GM23338 (cell line): ENCODE measurements around the gene PRR12. TPM values are rescaled to one million over a fixed set of nuclear protein-coding genes. Genes with fewer than 3 reads are reported as not detected.

Experiments used
- ATAC-seq: fragments of 200-7000 bp; cut with Tn5 transposase; 3 replicates; pipeline ENCODE4 v1.9.1; 2020
- DNase-seq: peaks from one replicate; pipeline ENCODE4 v3.0.0-alpha.2; 2015; ENCODE audit warnings: low spot score
- H2AFZ ChIP-seq: fragments of 200-600 bp; sonication (generic); 2 replicates; pipeline ENCODE4 v1.8.0; 2016; ENCODE audit warnings: antibody characterized with exemption, mild to moderate bottlenecking, moderate library complexity
- H3F3A ChIP-seq: fragments of 200-600 bp; sonication (generic); replicated peaks from 2 replicates; pipeline ENCODE4 v1.8.0; 2017; ENCODE audit warnings: antibody characterized with exemption, mixed run types, low read depth
- H3K27ac ChIP-seq: fragments of 200-600 bp; sonication (generic); 2 replicates; pipeline ENCODE4 v1.6.1; 2016; ENCODE audit warnings: low read depth
- H3K27me3 ChIP-seq: fragments of 200-600 bp; sonication (generic); 2 replicates; pipeline ENCODE4 v1.8.0; 2016; ENCODE audit warnings: mild to moderate bottlenecking, mixed run types, moderate library complexity; ENCODE audit not compliant: insufficient read depth
- H3K36me3 ChIP-seq: fragments of 200-600 bp; sonication (generic); 2 replicates; pipeline ENCODE4 v1.8.0; 2016; ENCODE audit warnings: mild to moderate bottlenecking; ENCODE audit not compliant: insufficient read depth
- H3K4me1 ChIP-seq: fragments of 200-600 bp; sonication (generic); 2 replicates; pipeline ENCODE4 v1.8.0; 2016; ENCODE audit warnings: mild to moderate bottlenecking, moderate library complexity; ENCODE audit not compliant: insufficient read depth
- H3K4me2 ChIP-seq: fragments of 200-600 bp; sonication (generic); 2 replicates; pipeline ENCODE4 v1.7.1; 2017; ENCODE audit warnings: mixed run types
- H3K4me3 ChIP-seq: fragments of 200-600 bp; sonication (generic); 2 replicates; pipeline ENCODE4 v1.6.1; 2016; ENCODE audit warnings: mixed run types
- H3K79me2 ChIP-seq: fragments of 200-600 bp; sonication (generic); replicated peaks from 2 replicates; pipeline ENCODE4 v1.8.0; 2017; ENCODE audit warnings: mild to moderate bottlenecking; ENCODE audit not compliant: insufficient read depth
- H3K9me2 ChIP-seq: fragments of 200-600 bp; sonication (generic); 2 replicates; pipeline ENCODE4 v1.8.0; 2017; ENCODE audit not compliant: insufficient read depth
- H4K20me1 ChIP-seq: fragments of 200-600 bp; sonication (generic); replicated peaks from 2 replicates; pipeline ENCODE4 v1.8.0; 2017; ENCODE audit warnings: mild to moderate bottlenecking; ENCODE audit not compliant: insufficient read depth
- H3K27ac Mint-ChIP-seq: 2 replicates; pipeline ENCODE4 v1.8.0; 2020; ENCODE audit warnings: inconsistent platforms, mild to moderate bottlenecking, moderate library complexity, mixed read lengths
- H3K27me3 Mint-ChIP-seq: 3 replicates; pipeline ENCODE4 v1.8.0; 2022; ENCODE audit warnings: low read depth, mild to moderate bottlenecking, moderate library complexity, mixed read lengths, inconsistent platforms; ENCODE audit not compliant: insufficient read depth, poor library complexity
- H3K36me3 Mint-ChIP-seq: 3 replicates; pipeline ENCODE4 v1.8.0; 2021; ENCODE audit warnings: low read depth, mild to moderate bottlenecking, inconsistent platforms, moderate library complexity, mixed read lengths
- H3K4me1 Mint-ChIP-seq: 3 replicates; pipeline ENCODE4 v1.8.0; 2020; ENCODE audit warnings: mild to moderate bottlenecking, inconsistent platforms, mixed read lengths
- H3K4me3 Mint-ChIP-seq: 3 replicates; pipeline ENCODE4 v1.8.0; 2021; ENCODE audit warnings: moderate library complexity, mild to moderate bottlenecking, inconsistent platforms, mixed read lengths
- H3K9me3 Mint-ChIP-seq: 3 replicates; pipeline ENCODE4 v1.8.0; 2020; ENCODE audit warnings: moderate library complexity, mild to moderate bottlenecking, inconsistent platforms, mixed read lengths
- CREB1 ChIP-seq: fragments of 250-450 bp; sonication (Bioruptor Pico); IDR thresholded peaks from 2 replicates; pipeline ENCODE4 v1.5.0; 2020; ENCODE audit warnings: low read depth, mild to moderate bottlenecking, moderate library complexity
- CTCF ChIP-seq, 2 experiments: fragments of 200-600 bp in 1 of 2; sonication (generic) in 1 of 2; conservative IDR thresholded peaks; 2 replicates each; pipeline versions ENCODE4 v1.5.1 to v1.6.1; 2016 to 2017; ENCODE audit warnings: antibody characterized with exemption in 2 of 2, low read depth in 2 of 2, mild to moderate bottlenecking in 2 of 2, moderate library complexity in 1 of 2
- ETS1 ChIP-seq: IDR thresholded peaks from 2 replicates; pipeline ENCODE4 v1.6.1; 2016; ENCODE audit warnings: antibody characterized with exemption
- EZH2 ChIP-seq: fragments of 200-600 bp; sonication (generic); IDR thresholded peaks from one replicate; pipeline ENCODE4 v1.8.0; 2017; ENCODE audit warnings: antibody characterized with exemption, mild to moderate bottlenecking, low read depth; ENCODE audit not compliant: unreplicated experiment
- EZH2phosphoT487 ChIP-seq: fragments of 200-600 bp; sonication (generic); IDR thresholded peaks from one replicate; pipeline ENCODE4 v1.8.1; 2018; ENCODE audit warnings: antibody characterized with exemption; ENCODE audit not compliant: unreplicated experiment
- JUNB ChIP-seq: IDR thresholded peaks from one replicate; pipeline ENCODE4 v1.6.1; 2016; ENCODE audit warnings: antibody characterized with exemption; ENCODE audit not compliant: unreplicated experiment
- NANOG ChIP-seq: IDR thresholded peaks from 2 replicates; pipeline ENCODE4 v1.6.1; 2016; ENCODE audit warnings: antibody characterized with exemption, borderline replicate concordance
- POLR2AphosphoS5 ChIP-seq: IDR thresholded peaks from 2 replicates; pipeline ENCODE4 v1.6.1; 2016; ENCODE audit warnings: antibody characterized with exemption, low read depth
- REST ChIP-seq: IDR thresholded peaks from one replicate; pipeline ENCODE4 v1.6.1; 2018; ENCODE audit warnings: antibody characterized with exemption; ENCODE audit not compliant: unreplicated experiment
- STAT1 ChIP-seq: IDR thresholded peaks from one replicate; pipeline ENCODE4 v1.6.1; 2016; ENCODE audit warnings: antibody characterized with exemption; ENCODE audit not compliant: unreplicated experiment
- ZNF114 ChIP-seq: fragments of 250-450 bp; sonication (Bioruptor Pico); IDR thresholded peaks from 2 replicates; pipeline ENCODE4 v1.5.0; 2020; ENCODE audit warnings: mild to moderate bottlenecking, moderate library complexity
- ZNF331 ChIP-seq: fragments of 250-450 bp; sonication (Bioruptor Pico); IDR thresholded peaks from 2 replicates; pipeline ENCODE4 v1.5.0; 2020; ENCODE audit warnings: low read depth, mild to moderate bottlenecking, moderate library complexity
- ZNF462 ChIP-seq: fragments of 250-450 bp; sonication (Bioruptor Pico); IDR thresholded peaks from 2 replicates; pipeline ENCODE4 v1.5.0; 2020; ENCODE audit warnings: mild to moderate bottlenecking, moderate library complexity
- polyA plus RNA-seq: library from polyadenylated mRNA; unstranded; fragments of >200 nt; fragmentation: Nextera tagmentation; extraction: Ambion mirVana; gene quantifications from 2 replicates; pipeline ENCODE4 v1.2.1, GENCODE V29; 2016
- total RNA-seq: library from RNA; depleted of rRNA; stranded (reverse); fragments of >200 nt; shearing (Covaris generic); gene quantifications from 2 replicates; pipeline ENCODE4 v1.2.3, GENCODE V29; 2014

The PRR12 gene
- total and polyA plus RNA-seq, 2 experiments from 2014 or later, result 8.6 to 41.6 TPM

GRCh38 chr19:49654581-49654980 is 63.6 kb downstream of the PRR12 start:
- no peak for DNase-seq
- H3K27ac Mint-ChIP-seq, result no peak overlapping the region
- no peak overlapping the region for H3K4me3 Mint-ChIP-seq
- no peaks in the 10 kb centered on the region for H3K9me2 ChIP-seq
- H3K36me3 Mint-ChIP-seq, result peaks cover 69% of the 10 kb centered on the region
- H3K79me2 ChIP-seq, result no peaks in the 10 kb centered on the region
- peaks cover 11% of the 10 kb centered on the region for H3K27me3 Mint-ChIP-seq
- H3F3A ChIP-seq, result peaks cover 9% of the 10 kb centered on the region; the same call in 1 of the 2 replicates
- H3K4me1 Mint-ChIP-seq, result peaks cover 8% of the 10 kb centered on the region
- H3K4me3 ChIP-seq, result no peak overlapping the region
- no peaks in the 10 kb centered on the region; the same call in 1 of the 2 replicates for H4K20me1 ChIP-seq
- no peak overlapping the region for H3K27ac ChIP-seq
- H3K27me3 ChIP-seq, result no peaks in the 10 kb centered on the region
- H3K9me3 Mint-ChIP-seq, result peaks cover 7% of the 10 kb centered on the region; the same call in 2 of the 3 replicates
- TF ChIP-seq POLR2AphosphoS5 (no peak), JUNB (no peak), ZNF462 (no peak), CREB1 (CRISPR knock-in tag) (no peak), EZH2phosphoT487 (no peak), ZNF331 (CRISPR knock-in tag) (no peak), ETS1 (no peak), REST (no peak), ZNF114 (CRISPR knock-in tag) (no peak), EZH2 (no peak), STAT1 (no peak), CTCF (conservative IDR thresholded peaks at IDR 0.05; ENCODE audit: low read depth in 2 of 2) (no peak), NANOG (no peak)
- no peak overlapping the region for H2AFZ ChIP-seq
- H3K36me3 ChIP-seq, result peaks cover 13% of the 10 kb centered on the region
- ATAC-seq, result no peak
- H3K4me2 ChIP-seq, result no peak overlapping the region
- H3K4me1 ChIP-seq, result no peaks in the 10 kb centered on the region
